Mesendoderm (in vitro differentiated cells): ENCODE results near the gene COL9A2.

Experiments used
- DNase-seq: peaks from one replicate; pipeline ENCODE4 v3.0.0; 2013
- H2AK5ac ChIP-seq: 2 replicates; pipeline ENCODE4 v1.6.1; 2013; ENCODE audit warnings: low read length, inconsistent platforms
- H2BK120ac ChIP-seq: 2 replicates; pipeline ENCODE4 v1.6.1; 2013; ENCODE audit warnings: low read depth, mild to moderate bottlenecking, low read length, moderate library complexity, mixed read lengths
- H2BK15ac ChIP-seq: replicated peaks from 2 replicates; pipeline ENCODE4 v1.6.1; 2013; ENCODE audit warnings: low read depth, mild to moderate bottlenecking, moderate library complexity
- H2BK5ac ChIP-seq: 2 replicates; pipeline ENCODE4 v1.6.1; 2013; ENCODE audit warnings: low read length, inconsistent platforms
- H3K18ac ChIP-seq: 2 replicates; pipeline ENCODE4 v1.6.1; 2013; ENCODE audit warnings: mild to moderate bottlenecking, low read length, mixed read lengths
- H3K23ac ChIP-seq: one replicate; pipeline ENCODE4 v1.6.1; 2013; ENCODE audit warnings: low read length
- H3K27ac ChIP-seq: 2 replicates; pipeline ENCODE4 v1.5.1; 2013; ENCODE audit warnings: low read depth, mild to moderate bottlenecking, inconsistent platforms, low read length, moderate library complexity
- H3K27me3 ChIP-seq: 2 replicates; pipeline ENCODE4 v1.6.1; 2013; ENCODE audit warnings: low read length, control low read depth, mild to moderate bottlenecking, inconsistent platforms; ENCODE audit not compliant: insufficient read depth, poor library complexity
- H3K36me3 ChIP-seq: 2 replicates; pipeline ENCODE4 v1.6.1; 2013; ENCODE audit warnings: low read length, inconsistent platforms; ENCODE audit not compliant: control insufficient read depth, insufficient read depth
- H3K4ac ChIP-seq: one replicate; pipeline ENCODE4 v1.6.1; 2013; ENCODE audit warnings: low read depth, mild to moderate bottlenecking, low read length, moderate library complexity
- H3K4me1 ChIP-seq: 2 replicates; pipeline ENCODE4 v1.6.1; 2013; ENCODE audit warnings: low read depth, low read length, inconsistent platforms; ENCODE audit not compliant: control insufficient read depth
- H3K4me2 ChIP-seq: 2 replicates; pipeline ENCODE4 v1.6.1; 2013; ENCODE audit warnings: low read length
- H3K4me3 ChIP-seq: 2 replicates; pipeline ENCODE4 v1.5.1; 2013; ENCODE audit warnings: mild to moderate bottlenecking, low read length
- H3K56ac ChIP-seq: one replicate; pipeline ENCODE4 v1.6.1; 2013; ENCODE audit warnings: low read length
- H3K79me1 ChIP-seq: 2 replicates; pipeline ENCODE4 v1.6.1; 2013; ENCODE audit warnings: low read length, inconsistent platforms
- H3K79me2 ChIP-seq: 2 replicates; pipeline ENCODE4 v1.6.1; 2013; ENCODE audit warnings: mild to moderate bottlenecking, low read length; ENCODE audit not compliant: control insufficient read depth, insufficient read depth
- H3K9ac ChIP-seq: 2 replicates; pipeline ENCODE4 v1.6.1; 2013; ENCODE audit warnings: low read length, inconsistent platforms
- H4K5ac ChIP-seq: one replicate; pipeline ENCODE4 v1.6.1; 2013; ENCODE audit warnings: low read length
- H4K8ac ChIP-seq: one replicate; pipeline ENCODE4 v1.6.1; 2013; ENCODE audit warnings: low read depth, mild to moderate bottlenecking, control low read depth, low read length, moderate library complexity
- WGBS: extraction: QIAGEN DNeasy Blood & Tissue Kit; methylation state at CpG from one replicate; pipeline ENCODE4 v1.1.7; 2013; ENCODE audit warnings: low lambda C conversion rate, missing lambda C conversion rate; ENCODE audit not compliant: insufficient coverage; ENCODE audit errors: extremely low coverage; 5-methylcytosine and 5-hydroxymethylcytosine counted together

Gene COL9A2

DNA sequence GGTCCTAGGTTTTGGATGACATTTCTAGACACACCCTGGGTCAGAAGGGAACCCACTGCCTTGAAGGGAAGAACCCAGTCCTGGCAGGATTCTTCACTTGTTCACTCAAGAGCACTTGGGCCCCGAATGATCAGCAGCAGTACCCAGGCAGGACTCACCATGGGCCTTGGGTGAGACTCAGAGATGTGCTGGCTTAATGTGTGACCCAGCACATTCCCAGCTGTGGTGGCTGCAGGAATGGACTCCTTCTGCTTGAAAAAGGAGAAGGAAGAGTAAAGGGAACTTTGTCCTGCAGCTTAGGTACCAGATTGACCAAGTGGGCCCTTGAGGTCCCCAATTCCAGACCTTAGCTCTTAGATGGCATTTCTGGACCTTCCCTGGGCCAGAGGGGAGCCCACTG, 44.1 kb upstream of the COL9A2 start:
- no peak overlapping the region for H2AK5ac ChIP-seq
- no peak overlapping the region for H3K56ac ChIP-seq
- H3K36me3 ChIP-seq, result no peaks in the 10 kb centered on the region
- no peak overlapping the region for H3K9ac ChIP-seq
- no peak overlapping the region for H4K8ac ChIP-seq
- no peaks in the 10 kb centered on the region for H3K79me2 ChIP-seq
- H3K18ac ChIP-seq, result no peak overlapping the region
- H2BK15ac ChIP-seq, result no peak overlapping the region
- no peaks in the 10 kb centered on the region for H3K27me3 ChIP-seq
- no peak overlapping the region for H3K23ac ChIP-seq
- DNase-seq, result no peak
- no peak overlapping the region for H4K5ac ChIP-seq
- H3K4ac ChIP-seq, result no peak overlapping the region
- no peak overlapping the region for H3K27ac ChIP-seq
- H2BK5ac ChIP-seq, result no peak overlapping the region
- H2BK120ac ChIP-seq, result no peak overlapping the region
- H3K4me3 ChIP-seq, result no peak overlapping the region
- no CpG with 5 or more reads among the region's 1 CpG for WGBS
- no peaks in the 10 kb centered on the region for H3K4me1 ChIP-seq
- no peaks in the 10 kb centered on the region for H3K79me1 ChIP-seq
- no peak overlapping the region for H3K4me2 ChIP-seq

DNA sequence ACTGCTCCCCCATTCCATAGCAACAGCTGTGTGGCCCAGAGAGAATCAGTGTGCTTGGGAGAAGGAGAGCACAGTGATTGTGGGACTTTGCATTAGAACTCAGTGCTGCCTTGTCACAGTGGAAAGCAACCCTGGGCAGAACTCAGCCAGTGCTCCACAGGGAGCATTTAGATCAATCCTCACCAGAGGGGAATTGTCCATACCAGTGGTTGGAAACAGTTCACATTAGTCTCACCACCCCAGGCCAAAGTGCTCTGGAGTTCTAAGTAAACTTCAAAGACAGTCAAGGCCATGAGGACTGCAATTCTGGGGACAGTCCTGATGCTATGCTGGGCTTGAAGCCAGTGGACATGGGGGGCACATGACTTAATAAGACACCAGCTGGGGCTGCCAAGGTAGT, 43.5 kb upstream of the COL9A2 start:
- no peak overlapping the region for H3K23ac ChIP-seq
- no peak overlapping the region for H2BK15ac ChIP-seq
- H2AK5ac ChIP-seq, result no peak overlapping the region
- no peak overlapping the region for H3K9ac ChIP-seq
- H3K4me1 ChIP-seq, result no peaks in the 10 kb centered on the region
- H2BK5ac ChIP-seq, result no peak overlapping the region
- no peak overlapping the region for H3K4me3 ChIP-seq
- H3K36me3 ChIP-seq, result no peaks in the 10 kb centered on the region
- H3K4ac ChIP-seq, result no peak overlapping the region
- DNase-seq, result no peak
- H4K5ac ChIP-seq, result no peak overlapping the region
- H3K79me2 ChIP-seq, result no peaks in the 10 kb centered on the region
- H3K79me1 ChIP-seq, result no peaks in the 10 kb centered on the region
- H3K27ac ChIP-seq, result no peak overlapping the region
- H3K4me2 ChIP-seq, result no peak overlapping the region
- no peaks in the 10 kb centered on the region for H3K27me3 ChIP-seq
- H3K56ac ChIP-seq, result no peak overlapping the region
- no peak overlapping the region for H3K18ac ChIP-seq
- H4K8ac ChIP-seq, result no peak overlapping the region
- H2BK120ac ChIP-seq, result no peak overlapping the region

DNA sequence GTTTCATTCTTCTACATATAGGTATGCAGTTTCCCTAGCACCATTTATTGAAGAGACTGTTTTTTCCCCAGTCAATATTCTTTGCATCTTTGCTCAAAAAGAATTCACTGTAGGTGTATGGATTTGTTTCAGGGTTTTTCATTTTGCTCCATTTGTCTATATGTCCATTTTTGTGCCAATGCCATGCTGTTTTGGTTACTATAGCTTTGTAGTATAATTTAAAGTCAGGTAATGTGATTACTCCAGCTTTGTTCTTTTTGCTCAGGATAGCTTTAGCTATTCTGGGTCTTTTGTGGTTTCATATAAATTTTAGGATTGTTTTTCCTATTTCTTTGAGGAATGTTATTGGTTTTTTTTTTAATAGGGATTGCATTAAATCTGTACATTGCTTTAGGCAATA, 40.5 kb upstream of the COL9A2 start:
- H4K5ac ChIP-seq, result no peak overlapping the region
- H2BK5ac ChIP-seq, result no peak overlapping the region
- H3K4me1 ChIP-seq, result no peaks in the 10 kb centered on the region
- no peaks in the 10 kb centered on the region for H3K36me3 ChIP-seq
- no peak overlapping the region for H3K4ac ChIP-seq
- H3K9ac ChIP-seq, result no peak overlapping the region
- H2BK120ac ChIP-seq, result no peak overlapping the region
- no peak overlapping the region for H2AK5ac ChIP-seq
- no peak overlapping the region for H2BK15ac ChIP-seq
- no peaks in the 10 kb centered on the region for H3K79me2 ChIP-seq
- no peak overlapping the region for H3K23ac ChIP-seq
- no peak overlapping the region for H3K27ac ChIP-seq
- H3K4me3 ChIP-seq, result no peak overlapping the region
- no peak overlapping the region for H3K56ac ChIP-seq
- no peak for DNase-seq
- no peak overlapping the region for H4K8ac ChIP-seq
- H3K27me3 ChIP-seq, result no peaks in the 10 kb centered on the region
- H3K79me1 ChIP-seq, result no peaks in the 10 kb centered on the region
- H3K4me2 ChIP-seq, result no peak overlapping the region
- H3K18ac ChIP-seq, result no peak overlapping the region

GRCh38 chr1:40353082-40353481, 36.0 kb upstream of the COL9A2 start:
- H3K36me3 ChIP-seq, result no peaks in the 10 kb centered on the region
- H3K79me1 ChIP-seq, result no peaks in the 10 kb centered on the region
- no peak overlapping the region for H3K23ac ChIP-seq
- H4K8ac ChIP-seq, result no peak overlapping the region
- no peak overlapping the region for H4K5ac ChIP-seq
- no peak overlapping the region for H2BK120ac ChIP-seq
- no peak overlapping the region for H3K4me2 ChIP-seq
- no peak overlapping the region for H3K18ac ChIP-seq
- WGBS, result no CpG with 5 or more reads among the region's 3 CpGs
- DNase-seq, result no peak
- H3K4me3 ChIP-seq, result no peak overlapping the region
- H3K27me3 ChIP-seq, result no peaks in the 10 kb centered on the region
- H3K56ac ChIP-seq, result no peak overlapping the region
- H2BK5ac ChIP-seq, result no peak overlapping the region
- H3K79me2 ChIP-seq, result no peaks in the 10 kb centered on the region
- no peak overlapping the region for H2AK5ac ChIP-seq
- no peak overlapping the region for H3K9ac ChIP-seq
- H3K27ac ChIP-seq, result no peak overlapping the region
- H3K4me1 ChIP-seq, result no peaks in the 10 kb centered on the region
- H2BK15ac ChIP-seq, result no peak overlapping the region
- no peak overlapping the region for H3K4ac ChIP-seq

DNA sequence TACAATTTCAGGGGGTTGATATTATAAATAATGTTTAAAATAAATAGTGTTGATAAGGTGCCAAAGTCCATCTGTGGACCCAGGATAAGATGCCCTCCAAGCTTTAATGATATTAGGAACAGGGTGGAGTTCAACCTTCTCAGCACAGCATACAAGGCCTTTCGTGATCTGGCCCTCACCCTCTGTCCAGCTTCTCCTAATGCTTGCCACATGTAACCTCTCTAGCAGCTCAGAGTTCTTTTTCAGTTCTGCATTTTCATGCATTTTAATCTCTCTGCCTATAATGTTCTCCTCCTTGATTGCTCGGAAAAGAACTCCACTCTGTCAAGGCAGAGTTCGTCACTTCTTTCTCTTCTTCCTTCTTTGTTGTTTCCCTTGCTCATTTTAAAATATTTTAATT, 35.0 kb upstream of the COL9A2 start:
- H3K9ac ChIP-seq, result no peak overlapping the region
- DNase-seq, result no peak
- no peaks in the 10 kb centered on the region for H3K79me2 ChIP-seq
- H4K5ac ChIP-seq, result no peak overlapping the region
- H3K27me3 ChIP-seq, result no peaks in the 10 kb centered on the region
- H3K4ac ChIP-seq, result no peak overlapping the region
- no peak overlapping the region for H3K23ac ChIP-seq
- H2BK120ac ChIP-seq, result no peak overlapping the region
- no peak overlapping the region for H2AK5ac ChIP-seq
- H3K27ac ChIP-seq, result no peak overlapping the region
- no peaks in the 10 kb centered on the region for H3K79me1 ChIP-seq
- no peak overlapping the region for H3K4me3 ChIP-seq
- no peak overlapping the region for H4K8ac ChIP-seq
- H2BK15ac ChIP-seq, result no peak overlapping the region
- no peaks in the 10 kb centered on the region for H3K36me3 ChIP-seq
- no peak overlapping the region for H2BK5ac ChIP-seq
- H3K18ac ChIP-seq, result no peak overlapping the region
- H3K4me1 ChIP-seq, result no peaks in the 10 kb centered on the region
- H3K4me2 ChIP-seq, result no peak overlapping the region
- WGBS, result no CpG with 5 or more reads among the region's 3 CpGs
- H3K56ac ChIP-seq, result no peak overlapping the region

DNA sequence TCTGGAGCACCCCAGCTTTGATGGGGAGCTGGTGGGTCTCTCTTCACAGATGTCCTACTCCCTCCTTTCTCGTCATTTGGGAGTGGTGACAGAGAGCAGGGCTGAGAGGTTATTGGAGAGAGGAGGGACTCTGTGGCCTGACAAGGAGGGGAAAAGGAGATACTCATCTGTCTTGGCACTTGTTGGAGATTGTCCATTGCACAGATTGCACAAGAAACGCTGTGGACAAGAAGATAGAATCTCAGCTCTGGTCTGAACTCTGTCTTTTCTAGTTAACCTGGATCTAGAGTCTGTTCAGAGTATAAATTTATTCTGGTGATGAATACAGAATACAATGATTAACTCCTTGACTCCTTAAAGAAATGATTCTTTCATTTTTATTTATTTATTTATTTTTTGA, 34.0 kb upstream of the COL9A2 start:
- Histone ChIP-seq H3K4ac (no peak overlapping the region), H3K79me2 (no peaks in the 10 kb centered on the region), H2BK120ac (no peak overlapping the region), H3K56ac (no peak overlapping the region), H3K4me1 (no peaks in the 10 kb centered on the region), H4K8ac (no peak overlapping the region), H3K27ac (no peak overlapping the region), H3K79me1 (no peaks in the 10 kb centered on the region), H3K4me3 (no peak overlapping the region), H4K5ac (no peak overlapping the region), H3K23ac (no peak overlapping the region), H3K27me3 (no peaks in the 10 kb centered on the region), H2BK15ac (no peak overlapping the region), H3K9ac (no peak overlapping the region), H3K4me2 (no peak overlapping the region), H2BK5ac (no peak overlapping the region), H3K36me3 (no peaks in the 10 kb centered on the region), H3K18ac (no peak overlapping the region), H2AK5ac (no peak overlapping the region)
- DNase-seq, result no peak
- whole genome bisulfite sequencing, result no CpG with 5 or more reads among the region's 2 CpGs
